H9 (cell line): ENCODE data around the gene LYPD1. TPM values are rescaled to one million over a fixed set of nuclear protein-coding genes. Genes with fewer than 3 reads are reported as not detected.

Experiments
- DNase-seq: peaks from one replicate; pipeline ENCODE4 v3.0.0-alpha.2; 2017
- H2AFZ ChIP-seq: one replicate; pipeline ENCODE4 v1.6.1; 2013; ENCODE audit warnings: mild to moderate bottlenecking, low read length, control low read depth, moderate library complexity
- H2AK5ac ChIP-seq: 2 replicates; pipeline ENCODE4 v1.6.1; 2013; ENCODE audit warnings: low read length, control low read depth, mixed read lengths; ENCODE audit not compliant: insufficient read length
- H2BK120ac ChIP-seq: one replicate; pipeline ENCODE4 v1.6.1; 2013; ENCODE audit warnings: low read depth, mild to moderate bottlenecking, low read length, control low read depth, inconsistent platforms; ENCODE audit not compliant: poor library complexity, severe bottlenecking
- H2BK12ac ChIP-seq: 2 replicates; pipeline ENCODE4 v1.6.1; 2013; ENCODE audit warnings: low read length, control low read depth, mixed read lengths, low read depth; ENCODE audit not compliant: insufficient read length
- H2BK15ac ChIP-seq: 2 replicates; pipeline ENCODE4 v1.6.1; 2013; ENCODE audit warnings: low read depth, low read length, control low read depth
- H2BK20ac ChIP-seq: one replicate; pipeline ENCODE4 v1.6.1; 2013; ENCODE audit warnings: low read depth, mild to moderate bottlenecking, low read length, control low read depth, inconsistent platforms; ENCODE audit not compliant: poor library complexity, severe bottlenecking
- H2BK5ac ChIP-seq: 2 replicates; pipeline ENCODE4 v1.6.1; 2013; ENCODE audit warnings: low read length, control low read depth, mixed read lengths; ENCODE audit not compliant: insufficient read length
- H3K14ac ChIP-seq: 2 replicates; pipeline ENCODE4 v1.6.1; 2013; ENCODE audit warnings: low read length, control low read depth; ENCODE audit not compliant: insufficient read depth
- H3K18ac ChIP-seq: 2 replicates; pipeline ENCODE4 v1.6.1; 2013; ENCODE audit warnings: low read depth, mild to moderate bottlenecking, mixed read lengths, low read length, control low read depth; ENCODE audit not compliant: insufficient read length
- H3K23ac ChIP-seq: 2 replicates; pipeline ENCODE4 v1.6.1; 2013; ENCODE audit warnings: low read length, control low read depth, mixed read lengths, low read depth; ENCODE audit not compliant: insufficient read length
- H3K23me2 ChIP-seq: 2 replicates; pipeline ENCODE4 v1.6.1; 2013; ENCODE audit warnings: low read depth, mild to moderate bottlenecking, mixed read lengths, low read length, control low read depth; ENCODE audit not compliant: insufficient read length, poor library complexity, severe bottlenecking
- H3K27ac ChIP-seq: 2 replicates; pipeline ENCODE4 v1.5.1; 2013; ENCODE audit warnings: low read length, control low read depth, mixed read lengths, low read depth; ENCODE audit not compliant: insufficient read length
- H3K27me3 ChIP-seq: 2 replicates; pipeline ENCODE4 v1.6.1; 2013; ENCODE audit warnings: low read length, control low read depth, inconsistent platforms; ENCODE audit not compliant: insufficient read depth
- H3K4ac ChIP-seq: 2 replicates; pipeline ENCODE4 v1.6.1; 2013; ENCODE audit warnings: low read depth, mild to moderate bottlenecking, control low read depth, inconsistent platforms, low read length, moderate library complexity
- H3K4me1 ChIP-seq: 2 replicates; pipeline ENCODE4 v1.6.1; 2013; ENCODE audit warnings: low read length, control low read depth, inconsistent platforms; ENCODE audit not compliant: insufficient read depth
- H3K4me2 ChIP-seq: 2 replicates; pipeline ENCODE4 v1.6.1; 2013; ENCODE audit warnings: low read length, control low read depth, mixed read lengths; ENCODE audit not compliant: insufficient read length, insufficient read depth
- H3K56ac ChIP-seq: 2 replicates; pipeline ENCODE4 v1.6.1; 2013; ENCODE audit warnings: low read depth, mild to moderate bottlenecking, mixed read lengths, low read length, control low read depth; ENCODE audit not compliant: insufficient read length
- H3K79me1 ChIP-seq: 2 replicates; pipeline ENCODE4 v1.6.1; 2013; ENCODE audit warnings: low read depth, mild to moderate bottlenecking, moderate library complexity, low read length, control low read depth, inconsistent platforms; ENCODE audit not compliant: insufficient read depth, poor library complexity, severe bottlenecking
- H3K79me2 ChIP-seq: 2 replicates; pipeline ENCODE4 v1.6.1; 2013; ENCODE audit warnings: low read length, control low read depth, inconsistent platforms; ENCODE audit not compliant: insufficient read depth
- H3K9ac ChIP-seq: 2 replicates; pipeline ENCODE4 v1.6.1; 2013; ENCODE audit warnings: low read length, control low read depth, mixed read lengths; ENCODE audit not compliant: insufficient read length; ENCODE audit errors: extremely low read depth
- H3K9me3 ChIP-seq: one replicate; pipeline ENCODE4 v1.6.1; 2013; ENCODE audit warnings: low read depth, low read length, inconsistent platforms; ENCODE audit not compliant: control insufficient read depth
- H3T11ph ChIP-seq: one replicate; pipeline ENCODE4 v1.6.1; 2013; ENCODE audit warnings: mild to moderate bottlenecking, low read length, control low read depth, inconsistent platforms
- H4K20me1 ChIP-seq: one replicate; pipeline ENCODE4 v1.6.1; 2013; ENCODE audit not compliant: control insufficient read depth, insufficient read length, insufficient read depth
- H4K5ac ChIP-seq: 2 replicates; pipeline ENCODE4 v1.6.1; 2013; ENCODE audit warnings: low read depth, mild to moderate bottlenecking, mixed read lengths, low read length, control low read depth; ENCODE audit not compliant: insufficient read length
- H4K8ac ChIP-seq: replicated peaks from 2 replicates; pipeline ENCODE4 v1.6.1; 2013; ENCODE audit warnings: low read length, control low read depth, mixed read lengths, low read depth; ENCODE audit not compliant: insufficient read length
- H4K91ac ChIP-seq: 2 replicates; pipeline ENCODE4 v1.6.1; 2013; ENCODE audit warnings: low read depth, mild to moderate bottlenecking, moderate library complexity, mixed read lengths, low read length, control low read depth; ENCODE audit not compliant: insufficient read length
- H3K27ac Mint-ChIP-seq, 3 experiments: 2 replicates in 2 of 3; 3 replicates in 1 of 3; pipeline ENCODE4 v1.8.0; 2020 to 2021; ENCODE audit warnings: mixed read lengths in 3 of 3, mild to moderate bottlenecking in 1 of 3, moderate library complexity in 1 of 3
- H3K27me3 Mint-ChIP-seq: 2 replicates; pipeline ENCODE4 v1.8.0; 2021; ENCODE audit warnings: low read depth, mild to moderate bottlenecking, moderate library complexity, mixed read lengths
- H3K36me3 Mint-ChIP-seq, 3 experiments: 2 replicates in 2 of 3; 3 replicates in 1 of 3; pipeline ENCODE4 v1.8.0; 2020 to 2021; ENCODE audit warnings: low read depth in 3 of 3, mixed read lengths in 3 of 3; ENCODE audit not compliant: insufficient read depth in 1 of 3
- H3K4me1 Mint-ChIP-seq, 2 experiments: 2 replicates each; pipeline ENCODE4 v1.8.0; 2020; ENCODE audit warnings: mixed read lengths in 2 of 2
- H3K4me3 Mint-ChIP-seq, 2 experiments: 2 replicates in 1 of 2; 3 replicates in 1 of 2; pipeline ENCODE4 v1.8.0; 2020 to 2021; ENCODE audit warnings: mild to moderate bottlenecking in 2 of 2, mixed read lengths in 2 of 2, moderate library complexity in 1 of 2
- H3K9me3 Mint-ChIP-seq, 2 experiments: 2 replicates in 1 of 2; 3 replicates in 1 of 2; pipeline ENCODE4 v1.8.0; 2020; ENCODE audit warnings: mild to moderate bottlenecking in 2 of 2, mixed read lengths in 2 of 2, moderate library complexity in 1 of 2
- total RNA-seq: library from RNA; stranded (reverse); gene quantifications from 2 replicates; pipeline ENCODE4 v1.2.1, GENCODE V29; 2021
- TF ChIP-seq, protein P1 (sequence below): fragments of 200-600 bp; sonication (generic); conservative IDR thresholded peaks from 3 replicates; pipeline ENCODE4 v1.8.0; 2021; ENCODE audit warnings: antibody characterized with exemption, mild to moderate bottlenecking

LYPD1 gene
- total RNA-seq, 1 experiment from 2014 or later, result 10.6 TPM

DNA sequence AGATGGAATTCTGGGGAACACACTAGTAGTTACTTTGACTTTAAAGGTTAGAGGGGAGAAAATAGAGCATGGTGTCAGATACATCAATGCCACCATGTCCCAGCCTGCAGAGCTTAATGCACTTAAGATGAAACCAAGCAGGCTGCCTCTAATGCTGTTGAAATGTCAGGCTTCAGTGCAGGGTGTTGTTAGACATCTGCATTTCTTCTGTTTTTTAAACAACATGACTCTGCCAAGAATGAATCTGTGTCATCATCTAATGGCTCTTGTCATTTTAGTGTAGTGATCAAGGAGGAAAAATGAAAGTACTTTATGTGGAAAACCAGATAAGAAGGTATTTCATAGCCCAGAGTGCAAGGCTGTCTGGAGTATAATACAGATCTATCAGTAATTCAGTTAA, 29.9 kb downstream of the LYPD1 start:
- H3K27me3 Mint-ChIP-seq, result no peaks in the 10 kb centered on the region
- no peak overlapping the region for H3K4me2 ChIP-seq
- no peak overlapping the region for H2BK20ac ChIP-seq
- H3K4me1 Mint-ChIP-seq, result peaks cover 17 to 21% of the 10 kb centered on the region in 2 experiments
- H2BK12ac ChIP-seq, result no peak overlapping the region
- H3K27me3 ChIP-seq, result no peaks in the 10 kb centered on the region
- no peaks in the 10 kb centered on the region for H3K9me3 Mint-ChIP-seq
- no peak overlapping the region for H4K5ac ChIP-seq
- no peaks in the 10 kb centered on the region for H4K20me1 ChIP-seq
- H2AFZ ChIP-seq, result no peak overlapping the region
- no peak overlapping the region for H3K4me3 Mint-ChIP-seq
- H4K8ac ChIP-seq, result no peak overlapping the region
- no peak overlapping the region for H3K4ac ChIP-seq
- H3K14ac ChIP-seq, result no peak overlapping the region
- H2BK120ac ChIP-seq, result no peak overlapping the region
- H2BK5ac ChIP-seq, result no peak overlapping the region
- H3K23ac ChIP-seq, result no peak overlapping the region
- no peaks in the 10 kb centered on the region for H3K9me3 ChIP-seq
- no peaks in the 10 kb centered on the region for H3K4me1 ChIP-seq
- H2AK5ac ChIP-seq, result no peak overlapping the region
- no peak overlapping the region for H2BK15ac ChIP-seq
- no peak overlapping the region for H3K27ac Mint-ChIP-seq
- H3K18ac ChIP-seq, result no peak overlapping the region
- no peak overlapping the region for H3K27ac ChIP-seq
- no peaks in the 10 kb centered on the region for H3K79me1 ChIP-seq
- no peaks in the 10 kb centered on the region for H3K23me2 ChIP-seq
- H3K9ac ChIP-seq, result no peak overlapping the region
- H3K56ac ChIP-seq, result no peak overlapping the region
- no peak overlapping the region for H3T11ph ChIP-seq
- no peak overlapping the region for H4K91ac ChIP-seq
- no peaks in the 10 kb centered on the region for H3K79me2 ChIP-seq
- peaks cover 0 to 1% (median 0%) of the 10 kb centered on the region in 3 experiments; a peak in 2 of 7 replicates for H3K36me3 Mint-ChIP-seq
- TF ChIP-seq, protein P1, sequence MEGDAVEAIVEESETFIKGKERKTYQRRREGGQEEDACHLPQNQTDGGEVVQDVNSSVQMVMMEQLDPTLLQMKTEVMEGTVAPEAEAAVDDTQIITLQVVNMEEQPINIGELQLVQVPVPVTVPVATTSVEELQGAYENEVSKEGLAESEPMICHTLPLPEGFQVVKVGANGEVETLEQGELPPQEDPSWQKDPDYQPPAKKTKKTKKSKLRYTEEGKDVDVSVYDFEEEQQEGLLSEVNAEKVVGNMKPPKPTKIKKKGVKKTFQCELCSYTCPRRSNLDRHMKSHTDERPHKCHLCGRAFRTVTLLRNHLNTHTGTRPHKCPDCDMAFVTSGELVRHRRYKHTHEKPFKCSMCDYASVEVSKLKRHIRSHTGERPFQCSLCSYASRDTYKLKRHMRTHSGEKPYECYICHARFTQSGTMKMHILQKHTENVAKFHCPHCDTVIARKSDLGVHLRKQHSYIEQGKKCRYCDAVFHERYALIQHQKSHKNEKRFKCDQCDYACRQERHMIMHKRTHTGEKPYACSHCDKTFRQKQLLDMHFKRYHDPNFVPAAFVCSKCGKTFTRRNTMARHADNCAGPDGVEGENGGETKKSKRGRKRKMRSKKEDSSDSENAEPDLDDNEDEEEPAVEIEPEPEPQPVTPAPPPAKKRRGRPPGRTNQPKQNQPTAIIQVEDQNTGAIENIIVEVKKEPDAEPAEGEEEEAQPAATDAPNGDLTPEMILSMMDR, result no peak
- DNase-seq, result no peak
